Hepatic stellate cell (primary cell): Measurements from ENCODE around the gene SLC4A8.

Experiments
- DNase-seq: peaks from one replicate; pipeline ENCODE4 v3.0.0; 2011; ENCODE audit warnings: low spot score

Gene SLC4A8

GRCh38 chr12:51424662-51425539, at the start of gene SLC4A8:
Gene SLC4A8 (plus strand): TSS chr12:51424831. CDS start chr12:51424988, 157 bp downstream.
- peak; percentile 96 for DNase-seq

GRCh38 chr12:51374856-51375255, 49.8 kb upstream of the SLC4A8 start:
- no peak for DNase-seq

GRCh38 chr12:51377099-51377984, 47.3 kb upstream of the SLC4A8 start:
- DNase-seq = no peak

- no peak for DNase-seq
Measured at GRCh38 chr12:51378749-51379148, 45.9 kb upstream of the SLC4A8 start.

- DNase-seq = no peak
Measured at GRCh38 chr12:51379571-51379970, 45.1 kb upstream of the SLC4A8 start.

- DNase-seq = no peak
Measured at GRCh38 chr12:51381226-51382079, 43.2 kb upstream of the SLC4A8 start.

- DNase-seq = no peak
Measured at GRCh38 chr12:51382173-51382572, 42.5 kb upstream of the SLC4A8 start.

- no peak for DNase-seq
Measured at GRCh38 chr12:51383269-51383905, 41.2 kb upstream of the SLC4A8 start.

GRCh38 chr12:51386351-51386750, 38.3 kb upstream of the SLC4A8 start:
- DNase-seq = no peak

GRCh38 chr12:51388069-51388799, 36.4 kb upstream of the SLC4A8 start:
- no peak for DNase-seq

GRCh38 chr12:51388846-51389245, 35.8 kb upstream of the SLC4A8 start:
- no peak for DNase-seq

- no peak for DNase-seq
Measured at GRCh38 chr12:51389302-51389999, 35.2 kb upstream of the SLC4A8 start.

GRCh38 chr12:51390457-51390856, 34.2 kb upstream of the SLC4A8 start:
- DNase-seq = no peak

GRCh38 chr12:51390891-51391282, 33.7 kb upstream of the SLC4A8 start:
- DNase-seq = no peak

- peak; percentile 46 for DNase-seq
Measured at GRCh38 chr12:51391283-51392123, 33.1 kb upstream of the SLC4A8 start, which contains the start of gene GALNT6. Gene GALNT6 (minus strand): TSS chr12:51391406. CDS start chr12:51379781, 11,625 bp downstream.

GRCh38 chr12:51392556-51393237, 31.9 kb upstream of the SLC4A8 start:
- DNase-seq = no peak

GRCh38 chr12:51393676-51394545, 30.7 kb upstream of the SLC4A8 start:
- peak; percentile 69 for DNase-seq
